HG03196 (cell line): ENCODE results near the gene SNTG2.
"Not testable (repeated sequence)": the region's sequence is repeated elsewhere in the genome, so short reads cannot be mapped to it uniquely, and the experiment has no call there.

Experiments
- ATAC-seq: cut with Tn5 transposase; IDR thresholded peaks from one replicate; pipeline ENCODE4 v1.9.1; 2021; ENCODE audit not compliant: unreplicated experiment

The SNTG2 gene

DNA sequence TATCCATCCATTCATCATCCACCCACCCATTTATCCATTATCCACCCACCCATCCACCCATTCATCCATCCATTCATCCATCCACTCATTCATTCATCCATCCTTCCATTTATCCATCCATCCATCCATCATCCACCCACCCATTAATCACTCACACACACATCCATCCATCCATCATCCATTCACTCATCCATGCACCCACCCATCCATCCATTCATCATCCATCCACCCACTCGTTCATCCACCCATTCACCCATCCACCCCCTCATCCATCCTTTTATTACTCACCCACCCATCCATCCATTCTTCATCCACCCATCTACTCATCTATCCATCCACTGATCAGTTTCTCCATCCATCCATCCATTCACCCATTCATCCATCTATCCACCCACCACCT lies 454.5 kb downstream of the SNTG2 start:
- no peak for ATAC-seq

DNA sequence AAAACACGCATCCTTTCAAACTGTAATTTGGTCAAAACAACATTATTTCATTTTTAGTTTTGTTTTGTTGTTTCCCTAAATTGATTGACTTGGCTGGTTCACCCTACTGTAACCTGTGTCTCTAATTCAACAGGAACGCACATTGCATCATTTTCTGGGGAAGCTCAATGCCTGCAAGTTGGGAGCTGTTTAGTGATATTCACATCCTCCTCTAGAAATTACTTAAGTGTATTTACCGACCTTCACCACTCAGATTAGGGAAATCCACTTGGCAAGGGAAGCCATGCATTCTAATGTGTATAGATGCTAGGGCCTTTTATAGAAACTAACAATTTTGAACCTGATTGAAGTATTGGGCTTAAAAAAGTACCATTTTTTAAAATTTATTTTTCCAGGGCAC lies 455.3 kb downstream of the SNTG2 start:
- ATAC-seq, result no peak

DNA sequence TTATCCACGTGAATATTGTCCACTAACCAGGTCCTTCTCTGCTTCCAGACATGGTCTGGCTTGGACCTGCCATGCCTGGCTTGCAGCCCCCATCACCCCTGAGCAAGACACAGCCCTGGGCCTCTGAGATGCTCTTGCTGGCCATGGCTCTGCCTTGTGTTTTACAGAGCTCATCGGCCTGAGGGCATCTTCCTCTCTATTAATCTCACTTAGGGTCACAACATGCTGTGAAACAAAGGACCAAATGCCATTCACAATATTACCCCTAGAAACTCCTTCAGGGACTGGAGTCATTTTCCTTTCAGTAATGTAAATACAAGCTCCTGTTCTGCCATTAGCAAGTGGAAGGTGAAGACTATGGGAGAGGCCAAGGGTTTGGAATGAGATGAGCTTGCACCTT lies 455.8 kb downstream of the SNTG2 start:
- ATAC-seq, result no peak

DNA sequence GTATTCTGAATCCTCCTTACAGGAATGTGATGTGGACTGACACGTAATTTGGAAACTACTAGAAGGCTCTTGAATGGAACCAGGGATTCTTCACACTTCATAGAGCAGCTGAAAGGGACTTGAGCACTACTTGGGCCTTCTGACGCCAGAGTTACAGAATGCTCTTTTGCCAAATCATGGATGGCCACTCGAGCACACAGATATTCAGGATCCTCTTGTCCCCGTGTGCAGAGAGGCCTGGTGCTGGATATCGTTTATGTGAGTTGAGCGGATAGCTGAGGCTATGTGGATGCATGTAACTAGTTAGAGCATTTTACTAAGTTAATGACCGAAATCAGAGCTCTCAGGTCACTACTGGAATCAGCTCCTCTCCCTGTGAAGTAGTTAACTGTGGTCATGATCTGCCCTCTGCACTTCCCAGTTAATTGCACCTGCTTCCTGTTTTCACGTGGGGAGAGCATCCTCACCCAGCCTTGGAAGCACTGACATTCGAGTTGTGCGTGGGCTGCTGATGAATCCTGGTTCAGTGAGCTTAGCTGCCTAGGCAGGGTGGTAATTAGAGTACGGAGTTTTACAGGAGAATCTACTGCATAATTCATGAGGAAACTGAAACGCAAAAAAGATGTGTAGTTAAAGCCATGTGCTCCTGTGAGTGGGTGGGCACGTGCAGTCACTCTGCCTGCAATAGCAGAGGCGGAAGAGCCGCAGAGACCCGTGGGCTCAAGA lies 457.5 kb downstream of the SNTG2 start:
- ATAC-seq, result no peak

GRCh38 chr2:1413156-1413710 lies 462.6 kb downstream of the SNTG2 start, which contains the start of gene TPO:
TSS of gene TPO (plus strand) at chr2:1413463. CDS start at chr2:1414409, 946 bp downstream.
- ATAC-seq, result no peak

- no peak for ATAC-seq
Measured at GRCh38 chr2:1414121-1414520, 463.5 kb downstream of the SNTG2 start.

- not testable (repeated sequence) for ATAC-seq
Measured at GRCh38 chr2:1414901-1415300, 464.3 kb downstream of the SNTG2 start.

GRCh38 chr2:1415501-1415900 lies 464.9 kb downstream of the SNTG2 start:
- no peak for ATAC-seq
